SH-SY5Y (cell line): ENCODE measurements around the gene CCDC60.

Experiments
- GATA2 ChIP-seq: IDR thresholded peaks from 2 replicates; pipeline ENCODE4 v1.6.1; 2011; ENCODE audit warnings: mild to moderate bottlenecking, low read depth, low read length
- GATA3 ChIP-seq: IDR thresholded peaks from 2 replicates; pipeline ENCODE4 v1.6.1; 2011; ENCODE audit warnings: low read depth, mild to moderate bottlenecking, low read length, moderate library complexity

GRCh38 chr12:119556854-119557253 lies 222.3 kb downstream of the CCDC60 start:
- TF ChIP-seq GATA2 (no peak), GATA3 (no peak)
